Osteocyte (in vitro differentiated cells): ENCODE measurements around the gene PHACTR3. TPM values are rescaled to one million over a fixed set of nuclear protein-coding genes. Genes with fewer than 3 reads are reported as not detected.

Experiments
- DNase-seq: peaks from one replicate; pipeline ENCODE4 v3.0.0; 2021; ENCODE audit warnings: mixed read lengths; ENCODE audit not compliant: unreplicated experiment; ENCODE audit errors: extremely low spot score
- H3K27ac Mint-ChIP-seq: one replicate; pipeline ENCODE4 v1.8.0; 2021; ENCODE audit warnings: mild to moderate bottlenecking, mixed read lengths; ENCODE audit not compliant: unreplicated experiment
- H3K27me3 Mint-ChIP-seq: one replicate; pipeline ENCODE4 v1.8.0; 2021; ENCODE audit warnings: mixed read lengths; ENCODE audit not compliant: unreplicated experiment
- H3K36me3 Mint-ChIP-seq: one replicate; pipeline ENCODE4 v1.8.0; 2021; ENCODE audit warnings: mixed read lengths; ENCODE audit not compliant: unreplicated experiment
- H3K4me1 Mint-ChIP-seq: one replicate; pipeline ENCODE4 v1.8.0; 2021; ENCODE audit warnings: mixed read lengths; ENCODE audit not compliant: unreplicated experiment
- H3K4me3 Mint-ChIP-seq: one replicate; pipeline ENCODE4 v1.8.0; 2021; ENCODE audit warnings: mild to moderate bottlenecking, moderate library complexity, mixed read lengths; ENCODE audit not compliant: unreplicated experiment
- H3K9me3 Mint-ChIP-seq: one replicate; pipeline ENCODE4 v1.8.0; 2021; ENCODE audit warnings: mixed read lengths; ENCODE audit not compliant: unreplicated experiment
- total RNA-seq: library from RNA; stranded (reverse); gene quantifications from 2 replicates; pipeline ENCODE4 v1.2.1, GENCODE V29; 2021
- TF ChIP-seq, protein P1 (sequence below): fragments of 200-600 bp; sonication (generic); IDR thresholded peaks from 2 replicates; pipeline ENCODE4 v1.5.0; 2021; ENCODE audit warnings: antibody characterized with exemption, mild to moderate bottlenecking, moderate library complexity

The PHACTR3 gene
- total RNA-seq, 1 donor from 2014 or later = not detected

DNA sequence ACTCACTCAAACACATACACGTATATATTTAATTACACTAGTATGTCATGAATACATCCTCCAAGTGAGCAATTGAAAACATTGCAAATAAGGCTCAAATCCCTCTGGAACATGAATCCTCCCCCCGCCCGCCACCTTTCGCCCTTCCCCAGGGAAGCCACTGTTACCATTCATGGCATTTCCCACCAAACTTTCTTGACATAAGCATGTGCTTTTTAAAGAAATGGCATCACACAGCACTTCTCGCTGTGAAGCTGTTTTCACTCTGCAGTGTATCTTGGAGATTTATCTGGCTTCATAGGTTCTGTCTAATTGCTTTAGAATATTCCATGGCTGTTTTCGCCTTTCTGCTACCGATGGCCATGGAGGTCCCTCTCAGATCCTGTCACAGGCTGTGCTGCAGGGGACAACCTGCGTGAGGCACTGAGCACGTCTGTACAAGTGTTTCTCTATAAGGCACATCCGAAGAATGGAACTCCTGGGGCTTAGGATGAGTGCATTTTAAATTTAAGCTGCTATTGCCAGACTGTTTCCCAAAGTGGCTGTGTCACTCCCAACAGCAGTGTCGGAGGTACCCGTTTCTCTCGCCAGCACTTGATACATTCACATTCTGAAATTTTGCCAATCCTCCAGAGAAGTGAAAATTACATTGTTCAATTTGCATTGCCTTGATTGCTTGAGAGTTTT, 22.2 kb upstream of the PHACTR3 start:
- DNase-seq = no peak
- Mint-ChIP-seq H3K36me3 (no peaks in the 10 kb centered on the region), H3K4me3 (no peak overlapping the region), H3K27ac (no peak overlapping the region), H3K27me3 (peaks cover 22% of the 10 kb centered on the region), H3K9me3 (no peaks in the 10 kb centered on the region), H3K4me1 (peaks cover 4% of the 10 kb centered on the region)
- TF ChIP-seq, protein P1, sequence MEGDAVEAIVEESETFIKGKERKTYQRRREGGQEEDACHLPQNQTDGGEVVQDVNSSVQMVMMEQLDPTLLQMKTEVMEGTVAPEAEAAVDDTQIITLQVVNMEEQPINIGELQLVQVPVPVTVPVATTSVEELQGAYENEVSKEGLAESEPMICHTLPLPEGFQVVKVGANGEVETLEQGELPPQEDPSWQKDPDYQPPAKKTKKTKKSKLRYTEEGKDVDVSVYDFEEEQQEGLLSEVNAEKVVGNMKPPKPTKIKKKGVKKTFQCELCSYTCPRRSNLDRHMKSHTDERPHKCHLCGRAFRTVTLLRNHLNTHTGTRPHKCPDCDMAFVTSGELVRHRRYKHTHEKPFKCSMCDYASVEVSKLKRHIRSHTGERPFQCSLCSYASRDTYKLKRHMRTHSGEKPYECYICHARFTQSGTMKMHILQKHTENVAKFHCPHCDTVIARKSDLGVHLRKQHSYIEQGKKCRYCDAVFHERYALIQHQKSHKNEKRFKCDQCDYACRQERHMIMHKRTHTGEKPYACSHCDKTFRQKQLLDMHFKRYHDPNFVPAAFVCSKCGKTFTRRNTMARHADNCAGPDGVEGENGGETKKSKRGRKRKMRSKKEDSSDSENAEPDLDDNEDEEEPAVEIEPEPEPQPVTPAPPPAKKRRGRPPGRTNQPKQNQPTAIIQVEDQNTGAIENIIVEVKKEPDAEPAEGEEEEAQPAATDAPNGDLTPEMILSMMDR = no peak

- DNase-seq = no peak
- no peak overlapping the region for H3K4me3 Mint-ChIP-seq
- peaks cover 4% of the 10 kb centered on the region for H3K4me1 Mint-ChIP-seq
- no peak overlapping the region for H3K27ac Mint-ChIP-seq
- H3K27me3 Mint-ChIP-seq = peaks cover 12% of the 10 kb centered on the region
- H3K36me3 Mint-ChIP-seq = no peaks in the 10 kb centered on the region
- no peaks in the 10 kb centered on the region for H3K9me3 Mint-ChIP-seq
- TF ChIP-seq, protein P1 = no peak
These were observed 20.7 kb upstream of the PHACTR3 start for GRCh38 chr20:59583428-59584277.

GRCh38 chr20:59584278-59584925, 19.9 kb upstream of the PHACTR3 start:
- no peak for DNase-seq
- no peaks in the 10 kb centered on the region for H3K36me3 Mint-ChIP-seq
- H3K4me1 Mint-ChIP-seq = peaks cover 4% of the 10 kb centered on the region
- TF ChIP-seq, protein P1 = no peak
- no peak overlapping the region for H3K27ac Mint-ChIP-seq
- no peaks in the 10 kb centered on the region for H3K9me3 Mint-ChIP-seq
- H3K27me3 Mint-ChIP-seq = peaks cover 8% of the 10 kb centered on the region
- H3K4me3 Mint-ChIP-seq = no peak overlapping the region

GRCh38 chr20:59585714-59586409, 18.5 kb upstream of the PHACTR3 start:
- DNase-seq = no peak
- TF ChIP-seq, protein P1 = no peak
- peaks cover 3% of the 10 kb centered on the region for H3K27me3 Mint-ChIP-seq
- no peak overlapping the region for H3K4me3 Mint-ChIP-seq
- no peaks in the 10 kb centered on the region for H3K4me1 Mint-ChIP-seq
- no peak overlapping the region for H3K27ac Mint-ChIP-seq
- no peaks in the 10 kb centered on the region for H3K9me3 Mint-ChIP-seq
- no peaks in the 10 kb centered on the region for H3K36me3 Mint-ChIP-seq
